Mucosa of stomach (tissue), 1 donor: Measurements from ENCODE around the gene SEC24D.

Experiments used
- H3K27me3 ChIP-seq: one replicate; pipeline ENCODE4 v1.7.0; 2013; ENCODE audit warnings: mild to moderate bottlenecking, low read length; ENCODE audit not compliant: control insufficient read depth, insufficient read depth
- H3K36me3 ChIP-seq: one replicate; pipeline ENCODE4 v1.7.0; 2013; ENCODE audit warnings: low read length; ENCODE audit not compliant: control insufficient read depth, insufficient read depth
- H3K4me1 ChIP-seq: one replicate; pipeline ENCODE4 v1.7.0; 2013; ENCODE audit warnings: mild to moderate bottlenecking, low read length; ENCODE audit not compliant: control insufficient read depth, insufficient read depth
- H3K4me3 ChIP-seq: one replicate; pipeline ENCODE4 v1.7.0; 2013; ENCODE audit warnings: low read length
- H3K9ac ChIP-seq: one replicate; pipeline ENCODE4 v1.7.0; 2013; ENCODE audit warnings: mild to moderate bottlenecking, low read length, moderate library complexity
- H3K9me3 ChIP-seq: one replicate; pipeline ENCODE4 v1.7.0; 2013; ENCODE audit warnings: mild to moderate bottlenecking, low read length, moderate library complexity; ENCODE audit not compliant: control insufficient read depth
- donor health status: Pancreatic carcinoma.

The SEC24D gene

DNA sequence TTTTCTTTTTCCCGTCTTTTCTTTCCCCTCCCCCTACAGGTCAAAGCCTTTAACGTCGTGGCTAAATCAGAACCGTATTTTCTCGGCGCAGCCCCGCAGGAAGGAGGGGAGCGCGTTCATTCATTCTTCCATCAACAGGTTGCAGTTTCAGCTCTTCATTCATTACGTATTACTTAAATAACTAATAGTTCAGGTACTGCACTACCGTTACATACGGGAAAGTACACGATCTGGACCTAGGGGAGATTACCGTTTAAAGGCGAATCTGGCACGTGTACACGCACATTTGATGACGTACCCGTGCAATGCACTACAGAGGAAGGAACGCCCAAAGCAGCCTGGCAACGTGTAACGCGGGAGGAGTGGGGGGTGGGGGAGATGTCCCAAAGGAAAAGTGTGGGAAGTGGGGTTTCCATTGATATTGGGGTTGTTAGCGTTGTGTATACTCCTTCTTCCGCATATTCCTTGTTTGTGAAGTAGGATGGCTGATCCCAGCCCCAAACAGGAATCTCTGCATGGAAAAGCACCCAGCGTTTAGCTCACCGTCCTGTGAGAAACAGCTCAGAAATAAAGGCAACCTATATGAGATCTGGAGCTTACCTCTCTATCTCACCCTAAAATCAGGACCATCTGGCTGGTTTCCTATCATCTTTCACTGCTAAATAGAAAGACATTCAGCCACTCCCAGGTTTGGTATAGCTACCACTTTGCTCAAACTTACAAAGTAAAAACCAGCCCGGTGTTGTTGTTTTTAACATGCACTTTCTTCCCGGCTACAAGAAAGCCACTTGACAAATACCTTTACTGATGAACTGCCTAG is 585 bp upstream of the SEC24D start:
- Histone ChIP-seq H3K9me3 (no peaks in the 10 kb centered on the region), H3K4me3 (peak overlapping the region; percentile 98), H3K27me3 (no peaks in the 10 kb centered on the region), H3K4me1 (peaks cover 19% of the 10 kb centered on the region), H3K9ac (peak overlapping the region; percentile 65), H3K36me3 (peaks cover 2% of the 10 kb centered on the region)

DNA sequence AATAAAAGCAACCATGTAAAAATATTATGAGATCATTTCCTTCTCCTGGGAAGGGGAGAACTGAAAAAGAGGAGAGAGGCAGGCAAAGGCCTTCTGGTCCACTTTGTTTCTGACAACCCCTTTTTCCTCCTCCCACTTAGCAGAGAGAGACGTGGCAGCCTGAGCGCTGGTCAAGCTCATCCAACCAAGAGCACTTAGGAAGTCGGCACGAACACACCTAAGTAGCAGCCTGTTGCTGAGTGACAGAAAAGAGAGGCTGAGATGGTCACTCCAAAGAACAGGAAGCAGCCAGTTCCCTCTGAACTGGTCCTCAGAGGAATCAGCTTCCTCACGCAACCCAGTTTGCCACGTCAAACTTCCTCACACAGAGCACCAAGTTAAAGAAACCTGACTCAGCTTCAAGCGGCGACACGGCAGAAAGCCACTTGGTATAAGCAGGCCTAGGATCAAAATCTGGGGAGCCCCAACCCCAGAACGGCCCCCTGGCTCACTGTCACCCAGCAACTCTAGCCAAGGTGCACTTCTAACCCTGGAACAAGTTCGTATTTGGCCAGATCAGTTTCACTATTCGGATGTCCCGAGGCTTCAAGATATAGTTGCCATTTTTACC is 861 bp downstream of the SEC24D start:
- H3K27me3 ChIP-seq: no peaks in the 10 kb centered on the region
- H3K9me3 ChIP-seq: no peaks in the 10 kb centered on the region
- peak overlapping the region; percentile 98 for H3K4me3 ChIP-seq
- peak overlapping the region; percentile 98 for H3K9ac ChIP-seq
- H3K36me3 ChIP-seq: peaks cover 4% of the 10 kb centered on the region
- peaks cover 19% of the 10 kb centered on the region for H3K4me1 ChIP-seq

DNA sequence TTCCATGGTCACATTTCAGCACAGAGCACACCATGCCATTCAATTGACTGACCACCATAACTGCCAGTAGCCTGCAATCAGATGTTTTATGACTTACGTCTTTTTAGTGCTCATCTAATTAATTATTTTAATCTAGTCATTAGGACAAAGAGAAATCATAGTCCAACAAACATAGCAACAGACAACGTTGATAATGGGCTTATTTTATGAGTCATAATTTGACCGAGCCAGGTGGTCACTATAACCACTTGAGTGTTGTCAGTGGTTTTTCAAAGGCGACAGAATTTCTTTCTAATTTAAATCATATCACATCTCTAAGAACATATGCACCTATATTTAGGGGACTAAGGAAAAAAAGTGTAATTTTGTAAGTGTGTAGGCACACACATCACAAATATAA is 1.9 kb downstream of the SEC24D start:
- Histone ChIP-seq H3K9me3 (no peaks in the 10 kb centered on the region), H3K4me3 (no peak overlapping the region), H3K9ac (no peak overlapping the region), H3K4me1 (peaks cover 19% of the 10 kb centered on the region), H3K36me3 (peaks cover 4% of the 10 kb centered on the region), H3K27me3 (no peaks in the 10 kb centered on the region)

DNA sequence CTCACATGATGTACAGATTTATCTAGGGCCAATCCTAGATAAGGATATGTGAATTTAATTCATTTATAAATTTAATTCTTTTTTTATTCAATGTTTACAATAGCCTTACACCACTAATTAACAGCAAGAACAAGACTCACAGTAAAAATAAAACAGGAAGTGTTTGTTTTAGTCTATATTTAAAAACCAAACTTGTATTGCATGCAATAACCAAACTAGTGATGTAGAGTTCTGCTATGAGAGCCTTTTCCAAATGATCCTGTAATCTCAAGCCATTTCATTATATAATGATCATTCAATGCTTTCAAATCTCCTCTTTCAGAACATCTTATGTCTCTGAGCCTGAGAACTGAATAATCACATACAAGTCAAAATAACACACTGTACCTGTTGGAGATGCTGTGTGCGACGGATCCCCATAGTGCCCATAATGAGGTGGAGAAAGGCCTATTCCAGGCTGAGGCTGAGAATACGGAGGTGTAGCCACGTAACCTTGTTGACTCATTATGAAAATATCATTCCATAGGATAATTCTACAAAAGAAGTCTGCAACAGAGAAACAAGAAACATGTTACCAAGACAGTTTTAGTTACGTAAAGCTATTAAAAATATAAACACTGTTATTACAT is 2.6 kb downstream of the SEC24D start:
- H3K9ac ChIP-seq: no peak overlapping the region
- H3K36me3 ChIP-seq: peaks cover 4% of the 10 kb centered on the region
- peaks cover 23% of the 10 kb centered on the region for H3K4me1 ChIP-seq
- no peak overlapping the region for H3K4me3 ChIP-seq
- no peaks in the 10 kb centered on the region for H3K27me3 ChIP-seq
- no peaks in the 10 kb centered on the region for H3K9me3 ChIP-seq

DNA sequence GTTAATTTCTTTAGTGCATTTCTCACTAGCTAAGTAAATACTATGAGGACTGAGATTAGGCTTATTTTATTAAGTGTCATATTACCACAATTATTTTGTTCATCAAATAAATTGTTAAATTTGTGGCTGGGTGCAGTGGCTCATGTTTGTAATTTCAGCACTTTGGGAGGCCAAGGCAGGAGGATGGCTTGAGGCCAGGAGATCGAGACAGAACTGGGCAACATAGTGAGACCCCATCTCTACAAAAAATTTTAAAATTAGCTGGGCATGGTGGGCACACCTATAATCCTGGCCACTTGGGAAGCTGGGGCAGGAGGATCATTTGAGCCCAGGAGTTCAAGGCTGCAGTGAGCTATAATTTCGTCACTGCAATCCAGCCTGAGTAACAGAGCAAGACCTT is 6.8 kb downstream of the SEC24D start:
- peaks cover 24% of the 10 kb centered on the region for H3K4me1 ChIP-seq

DNA sequence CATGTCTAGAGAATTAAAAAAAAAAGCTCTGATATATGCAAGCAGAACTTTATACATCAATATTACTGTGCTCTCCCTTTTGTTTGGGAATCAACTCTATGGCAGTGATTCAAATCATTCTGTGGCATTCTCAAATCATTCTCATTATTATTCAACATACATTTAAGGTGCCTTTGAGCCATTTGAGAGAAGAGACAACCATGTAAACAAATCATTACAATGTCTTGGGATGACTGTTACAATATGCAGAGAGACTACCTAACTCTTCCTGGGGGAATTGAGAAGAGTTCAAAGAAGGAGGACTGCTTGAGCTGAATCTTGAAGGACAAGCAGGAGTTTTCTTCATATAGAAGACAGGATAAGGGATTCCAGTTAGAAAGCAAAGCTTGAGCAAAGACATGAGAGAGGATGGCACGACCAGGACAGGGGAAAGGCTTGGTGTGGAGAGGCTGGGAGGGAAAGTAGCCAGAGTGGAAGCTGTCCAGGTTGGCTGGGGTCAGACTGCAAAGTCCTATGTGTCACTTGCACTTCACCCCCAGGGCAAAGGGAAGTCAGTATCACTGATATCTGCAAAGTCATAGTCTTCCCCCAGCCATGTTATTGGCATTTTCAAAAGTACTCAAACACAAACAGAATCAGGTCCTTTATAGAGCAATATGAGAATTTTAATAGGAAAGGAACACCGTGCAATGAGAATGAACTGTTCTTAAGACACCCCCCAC is 9.0 kb downstream of the SEC24D start:
- Histone ChIP-seq H3K4me3 (no peak overlapping the region), H3K4me1 (peaks cover 34% of the 10 kb centered on the region), H3K9ac (no peak overlapping the region), H3K27me3 (no peaks in the 10 kb centered on the region), H3K9me3 (no peaks in the 10 kb centered on the region), H3K36me3 (peaks cover 8% of the 10 kb centered on the region)

More for the DNA sequence above, 6.8 kb downstream of the SEC24D start:
- Histone ChIP-seq H3K36me3 (peaks cover 4% of the 10 kb centered on the region), H3K9ac (no peak overlapping the region), H3K27me3 (no peaks in the 10 kb centered on the region), H3K9me3 (no peaks in the 10 kb centered on the region), H3K4me3 (no peak overlapping the region)

DNA sequence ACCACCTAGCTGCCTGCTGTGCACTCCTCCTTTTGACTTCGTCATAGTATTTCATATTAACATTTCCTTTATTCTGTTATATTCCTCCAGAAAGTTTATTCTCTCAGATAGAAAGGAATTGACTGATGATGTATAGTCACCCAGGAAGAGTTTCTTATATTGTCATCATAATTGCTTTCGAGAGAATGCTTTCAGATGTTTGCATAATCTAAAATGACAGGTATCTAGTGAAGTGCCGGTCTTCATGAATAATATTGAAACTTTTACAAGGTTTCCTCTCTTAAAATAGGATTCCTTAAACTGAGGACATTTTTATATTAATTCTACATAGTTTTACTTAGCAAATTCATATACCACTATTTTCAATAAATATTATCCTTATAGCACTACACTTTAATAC is 10.1 kb downstream of the SEC24D start:
- Histone ChIP-seq H3K4me1 (peaks cover 34% of the 10 kb centered on the region), H3K4me3 (no peak overlapping the region), H3K36me3 (peaks cover 4% of the 10 kb centered on the region), H3K9ac (no peak overlapping the region), H3K27me3 (no peaks in the 10 kb centered on the region), H3K9me3 (no peaks in the 10 kb centered on the region)

DNA sequence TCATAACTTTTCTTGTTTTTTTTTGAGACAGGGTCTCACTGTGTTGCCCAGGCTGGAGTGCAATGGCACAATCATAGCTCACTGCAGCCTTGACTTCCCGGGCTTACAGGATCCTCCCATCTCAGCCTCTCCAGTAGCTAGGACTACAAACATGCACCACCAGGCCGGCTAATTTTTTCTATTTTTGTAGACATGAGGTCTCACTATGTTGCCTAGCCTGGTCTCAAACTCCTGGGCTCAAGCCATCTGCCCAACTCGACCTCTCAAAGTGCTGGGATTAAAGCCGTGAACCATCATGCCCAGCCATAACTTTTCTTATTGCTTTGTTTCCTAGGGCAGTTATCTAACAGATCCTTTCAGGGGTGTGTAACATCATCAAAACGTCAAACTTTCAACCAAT is 11.8 kb downstream of the SEC24D start:
- Histone ChIP-seq H3K9me3 (no peaks in the 10 kb centered on the region), H3K4me3 (no peak overlapping the region), H3K9ac (no peak overlapping the region), H3K36me3 (peaks cover 4% of the 10 kb centered on the region), H3K27me3 (no peaks in the 10 kb centered on the region), H3K4me1 (peaks cover 34% of the 10 kb centered on the region)

DNA sequence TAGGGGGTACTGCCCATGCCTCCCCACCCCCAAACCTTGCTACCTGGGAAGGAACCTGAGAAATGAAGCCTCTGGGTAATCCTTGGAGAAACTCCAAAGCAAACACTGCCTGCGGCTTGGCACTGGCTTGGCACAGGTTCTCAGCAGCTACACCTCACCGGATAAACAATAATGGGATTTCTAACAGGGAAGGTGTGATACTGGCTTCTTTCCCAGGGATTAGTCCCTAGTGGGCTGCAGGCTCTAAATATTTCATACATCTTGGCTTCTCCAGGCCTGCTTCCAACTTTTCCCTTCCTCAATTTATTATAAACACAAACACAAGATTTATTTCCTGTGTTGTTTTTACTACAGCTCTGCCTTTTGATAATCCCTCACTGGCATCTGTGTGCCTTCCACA is 12.5 kb downstream of the SEC24D start:
- Histone ChIP-seq H3K9ac (no peak overlapping the region), H3K36me3 (peaks cover 4% of the 10 kb centered on the region), H3K4me3 (no peak overlapping the region), H3K27me3 (no peaks in the 10 kb centered on the region), H3K9me3 (no peaks in the 10 kb centered on the region), H3K4me1 (peaks cover 31% of the 10 kb centered on the region)

DNA sequence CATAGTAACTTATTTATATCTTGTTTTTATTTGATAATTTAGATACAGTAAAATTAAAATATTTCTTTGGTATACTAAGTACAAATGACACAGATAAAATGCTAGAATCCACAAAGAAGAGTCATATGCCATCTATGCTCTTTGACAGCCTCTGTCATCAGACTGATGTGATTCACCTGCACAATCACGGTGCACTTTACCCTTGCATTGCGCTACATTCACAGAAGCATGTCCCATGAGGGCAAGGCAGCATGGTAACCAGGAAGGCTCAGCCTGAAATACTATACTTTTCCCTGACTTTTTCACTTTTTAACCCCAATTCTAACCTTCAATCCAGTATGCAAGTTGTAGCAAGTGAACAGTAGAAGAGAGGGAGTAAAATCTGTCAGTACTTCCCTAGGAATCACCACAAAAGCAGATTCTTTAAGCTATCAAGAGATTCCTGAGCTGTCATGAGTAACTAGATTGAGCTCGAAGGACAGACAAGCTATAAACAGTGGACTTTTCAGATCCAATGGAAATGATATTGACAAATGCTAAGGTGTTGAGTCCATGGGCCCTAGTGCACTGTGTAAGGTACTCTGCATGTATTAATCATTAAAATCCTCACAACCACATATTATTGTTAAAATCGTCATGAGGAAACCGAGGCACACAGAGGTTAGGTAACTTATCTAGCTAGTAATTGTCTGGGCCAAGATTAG is 14.2 kb downstream of the SEC24D start:
- H3K4me1 ChIP-seq: peaks cover 16% of the 10 kb centered on the region
- H3K9ac ChIP-seq: no peak overlapping the region
- no peaks in the 10 kb centered on the region for H3K27me3 ChIP-seq
- peaks cover 4% of the 10 kb centered on the region for H3K36me3 ChIP-seq
- no peak overlapping the region for H3K4me3 ChIP-seq
- H3K9me3 ChIP-seq: no peaks in the 10 kb centered on the region

DNA sequence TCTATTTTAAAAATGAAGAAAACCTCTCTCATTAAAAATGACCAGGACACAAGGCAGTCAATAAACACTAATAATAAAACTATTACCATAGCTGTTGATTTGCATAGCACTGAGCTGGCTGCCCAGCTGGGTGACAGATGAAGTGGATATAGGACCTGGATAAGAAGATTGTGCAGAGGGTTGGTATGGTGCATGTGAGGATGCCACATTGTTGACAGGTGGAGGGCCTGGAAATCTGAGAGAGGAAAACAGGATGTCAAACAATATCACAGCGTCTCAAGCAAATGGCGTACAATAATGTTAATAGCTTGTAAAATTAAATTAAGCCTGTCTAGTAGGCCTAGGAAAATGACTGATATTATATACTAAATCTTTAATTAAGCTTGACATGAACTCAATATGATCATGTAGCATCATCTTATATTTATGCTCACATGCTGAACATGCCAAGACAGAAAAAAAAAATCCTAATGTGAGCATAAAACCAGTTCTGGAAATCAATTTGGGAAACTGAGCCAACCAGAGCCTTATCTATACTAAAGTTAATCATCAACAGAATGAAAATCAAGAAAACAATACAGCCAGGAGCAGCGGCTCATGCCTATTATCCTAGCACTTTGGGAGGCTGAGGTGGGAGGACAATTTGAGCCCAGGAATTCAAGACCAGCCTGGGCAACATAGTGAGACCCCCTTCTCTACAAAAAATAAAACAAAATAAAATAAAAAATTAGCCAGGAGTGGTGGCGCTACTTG is 18.6 kb downstream of the SEC24D start:
- Histone ChIP-seq H3K36me3 (peaks cover 9% of the 10 kb centered on the region), H3K4me3 (no peak overlapping the region), H3K9ac (no peak overlapping the region), H3K27me3 (no peaks in the 10 kb centered on the region), H3K9me3 (no peaks in the 10 kb centered on the region), H3K4me1 (no peaks in the 10 kb centered on the region)
